BLaER1 (cell line): ENCODE data around the gene NT5E.

ENCODE experiments used
- H3K27ac ChIP-seq: shearing (Covaris generic); formaldehyde crosslinking; 2 replicates; pipeline ENCODE4 v1.8.1; 2022
- H3K27me3 ChIP-seq: shearing (Covaris generic); formaldehyde crosslinking; 2 replicates; pipeline ENCODE4 v1.8.1; 2022
- H3K36me3 ChIP-seq: shearing (Covaris generic); formaldehyde crosslinking; 2 replicates; pipeline ENCODE4 v1.8.1; 2022
- H3K4me1 ChIP-seq: shearing (Covaris generic); formaldehyde crosslinking; 2 replicates; pipeline ENCODE4 v1.8.1; 2022
- H3K4me2 ChIP-seq: shearing (Covaris generic); formaldehyde crosslinking; 2 replicates; pipeline ENCODE4 v1.8.1; 2022
- H3K4me3 ChIP-seq: shearing (Covaris generic); formaldehyde crosslinking; 2 replicates; pipeline ENCODE4 v1.8.1; 2022
- H3K9ac ChIP-seq: shearing (Covaris generic); formaldehyde crosslinking; 2 replicates; pipeline ENCODE4 v1.8.1; 2022
- H3K9me3 ChIP-seq: shearing (Covaris generic); formaldehyde crosslinking; 2 replicates; pipeline ENCODE4 v1.8.1; 2022
- H4K20me1 ChIP-seq: shearing (Covaris generic); formaldehyde crosslinking; 2 replicates; pipeline ENCODE4 v1.8.1; 2022
- Cebpa-rat ChIP-seq: shearing (Covaris generic); IDR thresholded peaks from 2 replicates; pipeline ENCODE4 v1.8.1; 2022

Gene NT5E

GRCh38 chr6:85405175-85405852, 44.6 kb upstream of the NT5E start:
- H3K4me2 ChIP-seq, result no peak overlapping the region
- H3K27ac ChIP-seq, result no peak overlapping the region
- no peak overlapping the region for H3K9ac ChIP-seq
- H3K4me3 ChIP-seq, result no peak overlapping the region
- H3K9me3 ChIP-seq, result no peaks in the 10 kb centered on the region
- H3K36me3 ChIP-seq, result no peaks in the 10 kb centered on the region
- peaks cover 25% of the 10 kb centered on the region for H3K4me1 ChIP-seq
- no peaks in the 10 kb centered on the region for H3K27me3 ChIP-seq
- TF ChIP-seq Cebpa-rat, result no peak
- no peaks in the 10 kb centered on the region for H4K20me1 ChIP-seq

- H3K9ac ChIP-seq, result no peak overlapping the region
- no peak overlapping the region for H3K27ac ChIP-seq
- H3K27me3 ChIP-seq, result no peaks in the 10 kb centered on the region
- no peak overlapping the region for H3K4me2 ChIP-seq
- peaks cover 25% of the 10 kb centered on the region for H3K4me1 ChIP-seq
- H3K4me3 ChIP-seq, result no peak overlapping the region
- no peak for TF ChIP-seq Cebpa-rat
- no peaks in the 10 kb centered on the region for H3K9me3 ChIP-seq
- H3K36me3 ChIP-seq, result no peaks in the 10 kb centered on the region
- no peaks in the 10 kb centered on the region for H4K20me1 ChIP-seq
Measured at GRCh38 chr6:85405853-85406198, 44.1 kb upstream of the NT5E start.

GRCh38 chr6:85406641-85407075, 43.2 kb upstream of the NT5E start:
- no peak for TF ChIP-seq Cebpa-rat
- Histone ChIP-seq H3K4me2 (no peak overlapping the region), H3K4me1 (peaks cover 19% of the 10 kb centered on the region), H3K9me3 (no peaks in the 10 kb centered on the region), H3K4me3 (no peak overlapping the region), H3K27ac (no peak overlapping the region), H3K36me3 (no peaks in the 10 kb centered on the region), H4K20me1 (no peaks in the 10 kb centered on the region), H3K9ac (no peak overlapping the region), H3K27me3 (no peaks in the 10 kb centered on the region)

- H3K4me1 ChIP-seq, result peaks cover 12% of the 10 kb centered on the region; the same call in 1 of the 2 replicates
- no peak for TF ChIP-seq Cebpa-rat
- H3K27me3 ChIP-seq, result no peaks in the 10 kb centered on the region
- no peaks in the 10 kb centered on the region for H3K9me3 ChIP-seq
- H3K27ac ChIP-seq, result no peak overlapping the region
- H3K4me2 ChIP-seq, result no peak overlapping the region
- no peak overlapping the region for H3K9ac ChIP-seq
- H3K36me3 ChIP-seq, result no peaks in the 10 kb centered on the region
- no peak overlapping the region for H3K4me3 ChIP-seq
- H4K20me1 ChIP-seq, result no peaks in the 10 kb centered on the region
Measured at GRCh38 chr6:85408039-85408438, 41.8 kb upstream of the NT5E start.

GRCh38 chr6:85412911-85413430, 36.9 kb upstream of the NT5E start:
- no peak overlapping the region for H3K4me3 ChIP-seq
- no peaks in the 10 kb centered on the region for H3K27me3 ChIP-seq
- no peak overlapping the region for H3K4me2 ChIP-seq
- no peak for TF ChIP-seq Cebpa-rat
- no peaks in the 10 kb centered on the region for H4K20me1 ChIP-seq
- no peaks in the 10 kb centered on the region for H3K9me3 ChIP-seq
- no peak overlapping the region for H3K9ac ChIP-seq
- H3K27ac ChIP-seq, result no peak overlapping the region
- H3K4me1 ChIP-seq, result no peaks in the 10 kb centered on the region
- no peaks in the 10 kb centered on the region for H3K36me3 ChIP-seq

GRCh38 chr6:85416049-85416448, 33.8 kb upstream of the NT5E start:
- Histone ChIP-seq H3K4me3 (no peak overlapping the region), H3K9me3 (no peaks in the 10 kb centered on the region), H3K9ac (no peak overlapping the region), H3K27me3 (no peaks in the 10 kb centered on the region), H3K36me3 (no peaks in the 10 kb centered on the region), H4K20me1 (no peaks in the 10 kb centered on the region), H3K27ac (no peak overlapping the region), H3K4me1 (no peaks in the 10 kb centered on the region), H3K4me2 (no peak overlapping the region)
- TF ChIP-seq Cebpa-rat, result no peak

- no peak overlapping the region for H3K9ac ChIP-seq
- TF ChIP-seq Cebpa-rat, result no peak
- no peak overlapping the region for H3K4me2 ChIP-seq
Measured at GRCh38 chr6:85416766-85417165, 33.1 kb upstream of the NT5E start.

GRCh38 chr6:85417336-85417735, 32.5 kb upstream of the NT5E start:
- Histone ChIP-seq H3K4me3 (no peak overlapping the region), H3K9me3 (no peaks in the 10 kb centered on the region), H3K27me3 (no peaks in the 10 kb centered on the region), H3K36me3 (no peaks in the 10 kb centered on the region), H3K27ac (no peak overlapping the region), H4K20me1 (no peaks in the 10 kb centered on the region), H3K9ac (no peak overlapping the region), H3K4me2 (no peak overlapping the region), H3K4me1 (no peaks in the 10 kb centered on the region)
- TF ChIP-seq Cebpa-rat, result no peak

More at GRCh38 chr6:85416766-85417165, 33.1 kb upstream of the NT5E start:
- Histone ChIP-seq H3K4me1 (no peaks in the 10 kb centered on the region), H3K9me3 (no peaks in the 10 kb centered on the region), H4K20me1 (no peaks in the 10 kb centered on the region), H3K27ac (no peak overlapping the region), H3K4me3 (no peak overlapping the region), H3K36me3 (no peaks in the 10 kb centered on the region), H3K27me3 (no peaks in the 10 kb centered on the region)

- H3K27ac ChIP-seq, result no peak overlapping the region
Measured at GRCh38 chr6:85418059-85418458, 31.8 kb upstream of the NT5E start.

GRCh38 chr6:85419046-85419759, 30.7 kb upstream of the NT5E start:
- TF ChIP-seq Cebpa-rat, result no peak
- no peak overlapping the region for H3K9ac ChIP-seq
- no peak overlapping the region for H3K27ac ChIP-seq
- H3K4me2 ChIP-seq, result no peak overlapping the region
- H3K36me3 ChIP-seq, result no peaks in the 10 kb centered on the region
- no peaks in the 10 kb centered on the region for H3K9me3 ChIP-seq
- no peak overlapping the region for H3K4me3 ChIP-seq
- H3K4me1 ChIP-seq, result no peaks in the 10 kb centered on the region
- H3K27me3 ChIP-seq, result no peaks in the 10 kb centered on the region
- no peaks in the 10 kb centered on the region for H4K20me1 ChIP-seq

More at GRCh38 chr6:85418059-85418458, 31.8 kb upstream of the NT5E start:
- no peaks in the 10 kb centered on the region for H3K4me1 ChIP-seq
- H3K36me3 ChIP-seq, result no peaks in the 10 kb centered on the region
- H3K4me2 ChIP-seq, result no peak overlapping the region
- H3K4me3 ChIP-seq, result no peak overlapping the region
- no peak overlapping the region for H3K9ac ChIP-seq
- no peaks in the 10 kb centered on the region for H3K9me3 ChIP-seq
- no peaks in the 10 kb centered on the region for H3K27me3 ChIP-seq
- TF ChIP-seq Cebpa-rat, result no peak
- no peaks in the 10 kb centered on the region for H4K20me1 ChIP-seq
